ENCODE data around the gene DSCAM.

DNA sequence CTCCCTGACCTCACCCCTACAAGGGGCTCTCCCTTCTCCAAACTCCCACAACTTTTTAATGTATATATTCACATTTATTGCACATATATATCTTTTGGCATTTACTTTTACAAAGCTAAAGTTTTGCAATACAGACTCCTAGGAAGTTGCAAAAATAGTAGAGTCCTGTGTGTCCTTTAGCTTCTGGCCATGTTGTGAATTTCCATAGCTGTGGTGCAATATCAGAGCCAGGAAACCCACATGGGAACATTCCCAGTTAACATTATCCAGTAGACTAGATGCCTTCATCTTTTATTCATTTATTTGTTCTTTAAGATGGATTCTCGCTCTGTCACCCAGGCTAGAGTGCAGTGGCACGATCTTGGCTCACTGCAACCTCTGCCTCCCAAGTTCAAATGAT, 636.7 kb downstream of the DSCAM start:
- TF ChIP-seq POLR2AphosphoS5 (IDR thresholded peaks at IDR 0.05; ENCODE audit: low read depth, low read length) (no peak), POLR2A (IDR thresholded peaks at IDR 0.05; ENCODE audit: low read depth, low read length) (no peak), TAF1 (IDR thresholded peaks at IDR 0.05; ENCODE audit: borderline replicate concordance, low read depth, low read length) (no peak)
